IPS DF 6.9 (cell line): ENCODE results near the gene FRRS1.

ENCODE experiments used
- DNase-seq: peaks from one replicate; pipeline ENCODE4 v3.0.0-alpha.2; 2013; ENCODE audit warnings: low read depth, low spot score
- H3K27ac ChIP-seq: one replicate; pipeline ENCODE4 v1.5.1; 2013; ENCODE audit warnings: low read length, control low read depth
- H3K27me3 ChIP-seq: 2 replicates; pipeline ENCODE4 v1.6.1; 2013; ENCODE audit warnings: mild to moderate bottlenecking, low read length; ENCODE audit not compliant: control insufficient read depth, insufficient read depth
- H3K36me3 ChIP-seq: 2 replicates; pipeline ENCODE4 v1.6.1; 2013; ENCODE audit warnings: low read length; ENCODE audit not compliant: control insufficient read depth, insufficient read depth
- H3K4me1 ChIP-seq: 2 replicates; pipeline ENCODE4 v1.6.1; 2013; ENCODE audit warnings: low read length; ENCODE audit not compliant: control insufficient read depth, insufficient read depth
- H3K4me3 ChIP-seq: 2 replicates; pipeline ENCODE4 v1.5.1; 2013; ENCODE audit warnings: mild to moderate bottlenecking, low read length
- H3K9me3 ChIP-seq: 2 replicates; pipeline ENCODE4 v1.6.1; 2013; ENCODE audit warnings: low read length, inconsistent platforms; ENCODE audit not compliant: control insufficient read depth, insufficient read depth
- WGBS: extraction: QIAGEN DNeasy Blood & Tissue Kit; methylation state at CpG from one replicate; pipeline ENCODE4 v1.1.7; 2013; ENCODE audit warnings: mixed read lengths, missing lambda C conversion rate; ENCODE audit not compliant: insufficient read length, insufficient coverage; 5-methylcytosine and 5-hydroxymethylcytosine counted together

The FRRS1 gene

DNA sequence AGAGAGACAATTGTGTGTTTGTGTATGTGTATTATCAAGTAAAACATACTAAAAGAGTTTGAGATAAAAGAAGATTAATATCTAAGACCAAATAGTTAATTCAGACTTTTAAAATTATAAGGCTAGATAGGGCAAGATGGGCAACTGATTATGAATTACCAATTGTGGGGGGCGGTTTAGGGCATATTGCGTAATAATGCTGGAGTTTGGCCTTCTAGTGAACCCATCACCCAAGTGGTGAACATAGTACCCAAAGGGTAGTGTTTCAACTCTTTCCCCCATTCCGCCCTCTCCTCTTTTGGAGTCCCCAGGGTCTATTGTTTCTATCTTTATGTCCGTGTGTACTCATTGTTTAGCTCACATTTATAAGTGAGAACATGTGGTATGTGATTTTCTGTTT is 55.4 kb downstream of the FRRS1 start:
- H3K4me3 ChIP-seq = no peak overlapping the region
- H3K27ac ChIP-seq = no peak overlapping the region
- H3K27me3 ChIP-seq = no peaks in the 10 kb centered on the region
- H3K9me3 ChIP-seq = no peaks in the 10 kb centered on the region
- H3K36me3 ChIP-seq = no peaks in the 10 kb centered on the region
- DNase-seq = no peak
- no peaks in the 10 kb centered on the region for H3K4me1 ChIP-seq
- WGBS = no CpG with 5 or more reads among the region's 4 CpGs

DNA sequence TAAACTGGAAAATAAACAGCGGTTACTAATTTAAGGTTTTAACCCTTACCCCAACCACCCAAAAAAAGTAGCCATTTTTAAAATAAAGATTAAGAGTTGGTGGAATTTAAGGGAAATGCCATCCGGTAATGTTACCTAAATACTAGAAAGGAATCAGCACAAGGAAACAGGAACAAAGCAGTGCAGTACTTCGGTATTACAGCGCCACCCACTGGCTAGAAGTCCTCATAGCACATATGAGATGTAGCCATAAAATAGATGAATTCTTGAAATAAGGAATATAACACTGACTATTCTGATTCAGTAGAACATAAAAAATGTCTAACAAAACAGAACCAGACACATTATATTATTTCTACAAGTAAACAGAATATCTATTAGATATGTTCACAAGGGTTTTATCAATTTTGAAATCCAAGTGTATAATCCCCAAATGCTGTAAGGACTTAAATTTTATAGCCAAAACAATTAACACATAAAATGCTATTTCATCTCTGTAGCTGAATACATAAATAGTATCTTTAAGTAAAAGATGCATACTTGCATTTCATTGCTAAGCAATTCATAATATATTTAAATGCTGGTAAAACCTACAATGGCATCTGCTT is 58.8 kb downstream of the FRRS1 start:
- Histone ChIP-seq H3K9me3 (no peaks in the 10 kb centered on the region), H3K4me1 (no peaks in the 10 kb centered on the region), H3K27me3 (no peaks in the 10 kb centered on the region), H3K36me3 (no peaks in the 10 kb centered on the region), H3K27ac (no peak overlapping the region), H3K4me3 (no peak overlapping the region)
- DNase-seq = peak; percentile 35
- WGBS = no CpG with 5 or more reads among the region's 4 CpGs

DNA sequence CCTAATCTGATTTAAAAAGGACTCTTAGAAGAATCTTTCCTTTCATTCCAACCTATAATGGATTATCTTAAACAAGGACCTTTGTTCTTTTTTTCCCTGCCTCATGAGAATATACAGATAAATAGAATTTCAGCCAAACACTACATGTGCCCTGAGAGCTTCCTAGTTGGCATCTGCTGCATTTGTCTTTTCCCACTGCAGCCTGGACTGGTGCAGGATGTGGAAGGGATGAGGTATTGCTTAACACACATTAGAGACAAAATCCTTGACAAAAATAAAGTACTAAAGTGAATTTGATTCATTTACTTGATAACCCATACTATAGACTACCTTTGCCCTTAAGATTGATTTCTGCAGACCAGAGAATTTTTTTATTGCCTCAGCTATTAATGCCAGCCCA is 61.0 kb downstream of the FRRS1 start:
- H3K27me3 ChIP-seq = no peaks in the 10 kb centered on the region
- H3K36me3 ChIP-seq = no peaks in the 10 kb centered on the region
- H3K4me3 ChIP-seq = no peak overlapping the region
- no peak overlapping the region for H3K27ac ChIP-seq
- no peak for DNase-seq
- H3K9me3 ChIP-seq = no peaks in the 10 kb centered on the region
- no peaks in the 10 kb centered on the region for H3K4me1 ChIP-seq

DNA sequence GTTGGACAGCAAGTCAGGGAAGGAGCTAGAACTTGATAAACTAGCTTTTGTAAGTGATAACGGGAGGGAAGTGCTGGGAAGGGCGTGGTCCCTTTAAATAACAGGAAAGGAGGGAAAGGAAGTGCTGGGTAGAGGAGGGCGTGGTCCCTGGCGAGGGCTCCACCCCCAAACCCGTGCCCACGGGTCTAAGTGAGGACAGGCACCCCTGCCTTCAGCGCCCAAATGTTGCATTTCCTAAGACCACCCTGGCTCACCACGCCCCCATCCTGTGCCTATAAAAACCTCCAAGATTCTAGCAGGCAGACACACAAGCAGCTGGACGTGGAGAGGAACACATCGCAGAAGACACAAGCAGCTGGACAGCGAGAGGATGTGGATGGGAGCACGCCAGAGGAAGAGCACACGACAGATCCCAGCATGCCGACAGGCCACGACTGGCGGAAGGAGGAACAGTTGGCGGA is 62.0 kb downstream of the FRRS1 start:
- Histone ChIP-seq H3K36me3 (no peaks in the 10 kb centered on the region), H3K4me1 (no peaks in the 10 kb centered on the region), H3K27ac (no peak overlapping the region), H3K9me3 (no peaks in the 10 kb centered on the region), H3K4me3 (no peak overlapping the region), H3K27me3 (no peaks in the 10 kb centered on the region)
- no CpG with 5 or more reads among the region's 17 CpGs for WGBS
- no peak for DNase-seq

DNA sequence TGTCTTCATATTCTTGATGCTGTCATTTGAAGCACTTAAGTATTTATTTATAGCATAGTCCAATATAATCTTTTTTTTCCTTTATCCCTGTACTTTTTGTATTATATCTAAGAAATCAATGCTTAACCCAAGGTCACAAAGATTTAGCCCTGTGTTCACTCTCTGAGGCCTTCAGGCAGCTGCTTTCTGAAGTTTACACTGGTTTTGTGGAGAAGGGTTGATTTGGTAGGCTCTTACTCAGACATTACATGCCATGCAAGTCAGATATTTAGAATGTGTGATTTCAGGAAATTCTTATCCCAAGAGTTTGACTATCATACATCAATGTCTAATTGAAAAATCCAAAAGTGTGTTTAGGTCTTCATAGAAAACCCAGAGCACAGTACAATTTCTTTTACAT is 64.2 kb downstream of the FRRS1 start:
- H3K27ac ChIP-seq = no peak overlapping the region
- H3K4me1 ChIP-seq = no peaks in the 10 kb centered on the region
- H3K9me3 ChIP-seq = no peaks in the 10 kb centered on the region
- no peaks in the 10 kb centered on the region for H3K36me3 ChIP-seq
- DNase-seq = no peak
- H3K27me3 ChIP-seq = no peaks in the 10 kb centered on the region
- no peak overlapping the region for H3K4me3 ChIP-seq

DNA sequence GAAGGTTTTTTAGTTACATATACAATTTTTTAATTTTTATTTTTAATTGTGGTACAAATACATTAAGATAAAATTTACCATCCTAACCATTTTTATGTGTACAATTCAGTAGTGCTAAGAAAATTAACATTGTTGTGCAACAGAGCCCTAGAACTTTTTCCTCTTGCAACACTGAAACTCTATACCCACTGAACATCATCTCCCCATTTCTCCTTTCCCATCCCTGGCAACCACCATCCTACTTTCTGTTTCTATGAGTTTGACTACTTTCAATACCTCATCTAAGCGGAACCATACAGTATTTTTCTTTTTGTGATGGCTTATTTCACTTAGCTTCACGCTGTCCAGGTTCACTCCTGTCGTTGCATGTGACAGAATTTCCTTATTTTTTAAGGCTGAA is 66.4 kb downstream of the FRRS1 start:
- H3K9me3 ChIP-seq = no peaks in the 10 kb centered on the region
- DNase-seq = no peak

DNA sequence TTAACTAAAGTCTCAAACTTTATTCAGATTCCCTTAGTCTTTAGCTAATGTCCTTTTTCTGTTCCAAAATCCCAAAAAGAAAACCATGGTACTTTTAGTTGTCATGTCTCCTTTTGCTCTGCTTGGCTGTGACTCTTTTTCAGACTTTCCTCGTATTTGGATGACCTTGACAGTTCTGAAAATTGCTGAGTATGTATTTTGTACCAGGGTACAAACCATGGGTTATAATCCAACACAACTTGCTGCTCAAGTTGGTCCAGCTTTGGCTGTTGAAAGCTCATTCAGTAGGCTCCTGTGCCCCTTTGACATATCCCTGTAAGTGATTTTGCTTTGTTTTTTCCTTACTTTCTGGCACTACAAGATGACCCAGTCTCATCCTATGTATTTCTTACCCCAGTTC is 68.9 kb downstream of the FRRS1 start:
- Histone ChIP-seq H3K4me1 (no peaks in the 10 kb centered on the region), H3K4me3 (no peak overlapping the region), H3K9me3 (no peaks in the 10 kb centered on the region), H3K36me3 (no peaks in the 10 kb centered on the region), H3K27me3 (no peaks in the 10 kb centered on the region), H3K27ac (no peak overlapping the region)
- no CpG with 5 or more reads among the region's 1 CpG for WGBS
- DNase-seq = no peak

More for the DNA sequence above, 66.4 kb downstream of the FRRS1 start:
- H3K4me3 ChIP-seq = no peak overlapping the region
- WGBS = no CpG with 5 or more reads among the region's 3 CpGs
- no peaks in the 10 kb centered on the region for H3K4me1 ChIP-seq
- no peaks in the 10 kb centered on the region for H3K27me3 ChIP-seq
- H3K36me3 ChIP-seq = no peaks in the 10 kb centered on the region
- H3K27ac ChIP-seq = no peak overlapping the region

DNA sequence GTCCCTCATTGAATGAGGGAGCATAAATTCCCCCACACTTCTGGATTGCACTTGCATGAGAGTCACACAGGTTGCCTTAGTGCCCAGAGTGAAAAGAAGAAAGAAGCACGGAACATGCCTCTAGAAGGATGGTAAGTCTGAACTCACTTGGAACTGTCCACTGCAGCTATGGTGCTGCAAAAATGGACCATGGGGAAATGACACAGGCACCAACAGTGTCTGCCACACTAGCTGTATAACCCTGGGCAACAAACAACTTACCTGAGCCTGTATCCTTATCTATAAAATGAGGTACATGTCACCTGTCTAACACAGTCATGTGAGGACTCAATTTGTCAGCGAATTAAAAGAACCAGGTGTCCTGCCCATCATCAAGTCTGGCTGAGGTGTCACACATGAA is 69.8 kb downstream of the FRRS1 start:
- Histone ChIP-seq H3K4me3 (no peak overlapping the region), H3K36me3 (no peaks in the 10 kb centered on the region), H3K9me3 (no peaks in the 10 kb centered on the region), H3K4me1 (no peaks in the 10 kb centered on the region), H3K27ac (no peak overlapping the region), H3K27me3 (no peaks in the 10 kb centered on the region)
- DNase-seq = no peak
- WGBS = no CpG with 5 or more reads among the region's 2 CpGs

DNA sequence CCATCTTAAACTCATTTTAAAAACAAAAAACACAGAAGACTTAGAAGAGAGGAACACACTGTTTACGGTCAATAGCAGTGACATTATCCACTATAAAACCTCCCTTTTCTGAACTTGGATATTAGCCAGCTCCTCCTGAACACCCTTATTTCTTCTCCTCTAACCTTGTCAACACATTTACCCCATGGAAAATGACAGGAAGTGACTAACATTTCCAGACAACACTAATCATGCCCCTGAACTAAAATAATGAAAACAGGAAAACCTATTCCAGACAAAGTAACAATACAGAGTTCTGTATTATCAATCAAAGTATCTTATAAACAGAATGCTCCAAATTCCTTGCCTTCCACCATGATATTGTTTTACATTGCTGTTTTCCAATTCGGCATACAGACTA is 75.3 kb downstream of the FRRS1 start:
- no peak overlapping the region for H3K4me3 ChIP-seq
- no peaks in the 10 kb centered on the region for H3K27me3 ChIP-seq
- H3K36me3 ChIP-seq = no peaks in the 10 kb centered on the region
- no CpG with 5 or more reads among the region's 2 CpGs for WGBS
- H3K4me1 ChIP-seq = no peaks in the 10 kb centered on the region
- H3K27ac ChIP-seq = no peak overlapping the region
- H3K9me3 ChIP-seq = no peaks in the 10 kb centered on the region
- no peak for DNase-seq

DNA sequence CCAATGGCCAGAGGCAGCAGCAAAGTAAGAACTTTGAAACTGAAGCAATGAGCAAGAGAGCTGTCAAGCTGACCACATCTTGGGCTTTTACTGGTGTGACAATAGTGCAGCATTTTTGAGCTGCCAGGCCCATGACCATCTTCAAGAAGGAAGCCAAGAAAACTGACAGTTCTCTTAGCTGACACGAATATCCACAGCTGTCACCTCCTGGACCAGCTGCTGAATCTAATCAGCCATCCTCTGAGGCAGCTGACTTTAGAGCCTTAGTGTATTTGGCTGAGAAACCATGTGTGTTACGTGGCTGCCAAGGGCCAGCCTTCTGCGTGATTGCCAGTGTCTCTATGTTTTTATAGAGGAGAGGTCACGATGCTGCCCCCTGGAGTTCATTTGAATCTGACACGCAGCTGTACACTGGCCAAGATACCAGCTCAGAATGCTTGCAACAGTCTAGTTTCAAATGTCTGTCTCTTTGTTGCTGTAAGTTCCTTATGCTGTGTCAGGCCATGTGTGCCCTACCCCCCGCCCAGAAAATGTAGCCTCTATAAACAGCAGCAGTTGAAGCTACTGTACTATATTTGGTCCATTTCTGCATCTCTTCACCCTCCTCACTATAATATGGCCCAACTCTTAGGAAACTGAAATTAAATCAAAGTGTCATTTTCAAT is 80.8 kb downstream of the FRRS1 start:
- Histone ChIP-seq H3K4me1 (no peaks in the 10 kb centered on the region), H3K27ac (no peak overlapping the region), H3K4me3 (no peak overlapping the region), H3K27me3 (no peaks in the 10 kb centered on the region), H3K36me3 (no peaks in the 10 kb centered on the region), H3K9me3 (no peaks in the 10 kb centered on the region)
- no CpG with 5 or more reads among the region's 6 CpGs for WGBS
- peak; percentile 20 for DNase-seq

DNA sequence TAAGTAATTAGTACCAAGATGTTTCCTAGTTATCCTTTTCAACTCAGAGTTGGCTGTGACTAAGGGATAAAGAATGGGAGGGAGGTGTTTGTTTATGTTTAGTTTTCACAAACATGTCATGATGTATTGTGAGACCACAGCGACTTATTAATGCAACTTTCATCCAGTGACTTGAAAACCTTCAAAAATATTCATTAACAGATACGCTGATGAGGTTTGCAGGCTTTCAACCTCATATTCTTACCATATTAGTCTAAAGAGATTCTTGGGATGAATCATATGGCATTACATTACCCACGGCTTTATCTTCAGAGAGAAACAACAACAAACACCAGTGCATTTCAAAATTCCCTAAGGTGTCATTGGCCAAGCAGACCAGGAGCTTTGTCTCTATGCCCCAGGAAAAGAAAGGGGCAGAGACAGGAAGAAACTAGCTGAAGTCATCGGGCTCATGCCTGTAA is 84.1 kb downstream of the FRRS1 start:
- no peak overlapping the region for H3K27ac ChIP-seq
- no peak overlapping the region for H3K4me3 ChIP-seq
- no peak for DNase-seq
- no peaks in the 10 kb centered on the region for H3K4me1 ChIP-seq
- no peaks in the 10 kb centered on the region for H3K36me3 ChIP-seq
- WGBS = no CpG with 5 or more reads among the region's 4 CpGs
- H3K9me3 ChIP-seq = no peaks in the 10 kb centered on the region
- H3K27me3 ChIP-seq = no peaks in the 10 kb centered on the region
